OCI-M1 (cell line): ENCODE results near the gene NGEF.

Source experiments
- DNase-seq: peaks from one replicate; lab custom pipeline; 2025; lab: John Stamatoyannopoulos, UW

The NGEF gene

GRCh38 chr2:232999354-232999753 is 13.7 kb downstream of the NGEF start:
- DNase-seq: no peak

GRCh38 chr2:232998666-232998985 is 14.4 kb downstream of the NGEF start:
- DNase-seq: no peak

GRCh38 chr2:232997749-232998665 is 15.0 kb downstream of the NGEF start:
- no peak for DNase-seq

GRCh38 chr2:232994446-232994845 is 18.6 kb downstream of the NGEF start:
- DNase-seq: no peak

GRCh38 chr2:232993231-232993821 is 19.7 kb downstream of the NGEF start:
- no peak for DNase-seq

- DNase-seq: no peak
Measured at GRCh38 chr2:232986155-232986554, 26.9 kb downstream of the NGEF start.

GRCh38 chr2:232984451-232985207 is 28.4 kb downstream of the NGEF start:
- DNase-seq: no peak

- DNase-seq: no peak
Measured at GRCh38 chr2:232983669-232984140, 29.4 kb downstream of the NGEF start.

- no peak for DNase-seq
Measured at GRCh38 chr2:232982926-232983668, 30.0 kb downstream of the NGEF start.

GRCh38 chr2:232981767-232982360 is 31.2 kb downstream of the NGEF start:
- DNase-seq: no peak

GRCh38 chr2:232981356-232981755 is 31.7 kb downstream of the NGEF start:
- DNase-seq: no peak

GRCh38 chr2:232980683-232981082 is 32.4 kb downstream of the NGEF start:
- DNase-seq: no peak

- DNase-seq: no peak
Measured at GRCh38 chr2:232979871-232980461, 33.1 kb downstream of the NGEF start.

- DNase-seq: no peak
Measured at GRCh38 chr2:232977438-232977971, 35.6 kb downstream of the NGEF start.

GRCh38 chr2:232976666-232977437 is 36.2 kb downstream of the NGEF start:
- no peak for DNase-seq

GRCh38 chr2:232976176-232976575 is 36.9 kb downstream of the NGEF start:
- DNase-seq: no peak

GRCh38 chr2:232974396-232974795 is 38.7 kb downstream of the NGEF start:
- DNase-seq: no peak

- DNase-seq: no peak
Measured at GRCh38 chr2:232973796-232974195, 39.3 kb downstream of the NGEF start.

GRCh38 chr2:232973011-232973735 is 39.9 kb downstream of the NGEF start:
- no peak for DNase-seq
